Measurements from ENCODE around the gene LAYN. TPM values are rescaled to one million over a fixed set of nuclear protein-coding genes. Genes with fewer than 3 reads are reported as not detected.

LAYN gene
- total RNA-seq, 2 experiments from 2014 or later: 1.3 to 1.4 TPM

GRCh38 chr11:111538407-111539114, 2.0 kb upstream of the LAYN start:
- CTCF ChIA-PET: interaction anchor here (1.4 kb wide), 1 partner anchor 25 kb away, joined by 3 read pairs; no protein-coding TSS in a partner anchor
- H3K4me3 Mint-ChIP-seq: no peak overlapping the region

GRCh38 chr11:111539426-111540113, 950 bp upstream of the LAYN start:
- H3K4me1 Mint-ChIP-seq (ENCODE audit: low read depth): peaks cover 20% of the 10 kb centered on the region
- DNase-seq (peak in 5 of 14 experiments; percentile 15 to 34 (median 17)), ATAC-seq (ENCODE audit: poor library complexity) (peak; percentile 74)
- no peak for TF ChIP-seq CTCF (IDR thresholded peaks at IDR 0.05)
- no peaks in the 10 kb centered on the region for H3K9me3 Mint-ChIP-seq
- intact Hi-C loops (cut with DNase I, micrococcal nuclease): no loop called here
- no peaks in the 10 kb centered on the region for H3K36me3 ChIP-seq (ENCODE audit: insufficient read depth, low read length)
- no peak overlapping the region for H3K27ac ChIP-seq (ENCODE audit: low read depth in 1 of 2, low read length in 2 of 2)
- CTCF ChIA-PET: interaction anchor here (1.4 kb wide), 1 partner anchor 26 kb away, joined by 3 read pairs; no protein-coding TSS in a partner anchor
- POLR2A ChIA-PET: no interaction called here
- peaks cover 0 to 11% of the 10 kb centered on the region in 2 experiments for H3K9me3 ChIP-seq (ENCODE audit: control insufficient read depth in 1 of 2, insufficient read depth in 1 of 2, low read length in 2 of 2)
- H3K4me3 ChIP-seq (ENCODE audit: low read length): peak overlapping the region; percentile 46
- peaks cover 26 to 40% of the 10 kb centered on the region in 2 experiments for H3K27me3 ChIP-seq (ENCODE audit: control insufficient read depth in 1 of 2, insufficient read depth in 2 of 2, low read length in 2 of 2)
- H3K27me3 Mint-ChIP-seq: peaks cover 75% of the 10 kb centered on the region
- peak overlapping the region; percentile 67 for H3K4me3 Mint-ChIP-seq
- H3K36me3 Mint-ChIP-seq (ENCODE audit: low read depth): no peaks in the 10 kb centered on the region
- H3K27ac Mint-ChIP-seq: peak overlapping the region; percentile 76
- H3K4me1 ChIP-seq (ENCODE audit: insufficient read depth, low read length): peaks cover 18% of the 10 kb centered on the region

More at GRCh38 chr11:111538407-111539114, 2.0 kb upstream of the LAYN start:
- Mint-ChIP-seq H3K27me3 (peaks cover 73% of the 10 kb centered on the region), H3K4me1 (ENCODE audit: low read depth) (peaks cover 20% of the 10 kb centered on the region), H3K27ac (peak overlapping the region; percentile 76), H3K36me3 (ENCODE audit: low read depth) (no peaks in the 10 kb centered on the region), H3K9me3 (no peaks in the 10 kb centered on the region)
- peaks cover 0 to 11% of the 10 kb centered on the region in 2 experiments for H3K9me3 ChIP-seq (ENCODE audit: control insufficient read depth in 1 of 2, insufficient read depth in 1 of 2, low read length in 2 of 2)
- DNase-seq (no peak), ATAC-seq (ENCODE audit: poor library complexity) (no peak)
- H3K4me1 ChIP-seq (ENCODE audit: insufficient read depth, low read length): peaks cover 18% of the 10 kb centered on the region
- intact Hi-C loops (cut with DNase I, micrococcal nuclease): no loop called here
- no peak for TF ChIP-seq CTCF (IDR thresholded peaks at IDR 0.05)
- H3K4me3 ChIP-seq (ENCODE audit: low read length): no peak overlapping the region
- POLR2A ChIA-PET: interaction anchor here (1.3 kb wide), 1 partner anchor 26 kb away, joined by 3 read pairs; no protein-coding TSS in a partner anchor
- no peaks in the 10 kb centered on the region for H3K36me3 ChIP-seq (ENCODE audit: insufficient read depth, low read length)
- peaks cover 27 to 40% of the 10 kb centered on the region in 2 experiments for H3K27me3 ChIP-seq (ENCODE audit: control insufficient read depth in 1 of 2, insufficient read depth in 2 of 2, low read length in 2 of 2)
- H3K27ac ChIP-seq (ENCODE audit: low read depth in 1 of 2, low read length in 2 of 2): no peak overlapping the region

- H3K27me3 ChIP-seq (ENCODE audit: control insufficient read depth in 1 of 2, insufficient read depth in 2 of 2, low read length in 2 of 2): peaks cover 25 to 37% of the 10 kb centered on the region in 2 experiments
- no peaks in the 10 kb centered on the region for H3K36me3 ChIP-seq (ENCODE audit: insufficient read depth, low read length)
- H3K36me3 Mint-ChIP-seq (ENCODE audit: low read depth): no peaks in the 10 kb centered on the region
- H3K27ac Mint-ChIP-seq: no peak overlapping the region
- H3K9me3 Mint-ChIP-seq: no peaks in the 10 kb centered on the region
- no peak overlapping the region for H3K27ac ChIP-seq (ENCODE audit: low read depth in 1 of 2, low read length in 2 of 2)
- peaks cover 67% of the 10 kb centered on the region for H3K27me3 Mint-ChIP-seq
- peaks cover 0 to 11% of the 10 kb centered on the region in 2 experiments for H3K9me3 ChIP-seq (ENCODE audit: control insufficient read depth in 1 of 2, insufficient read depth in 1 of 2, low read length in 2 of 2)
- no peak for DNase-seq
- peak overlapping the region; percentile 50 for H3K4me3 ChIP-seq (ENCODE audit: low read length)
- H3K4me3 Mint-ChIP-seq: no peak overlapping the region
- ChIA-PET CTCF (no interaction called here), POLR2A (no interaction called here)
- TF ChIP-seq CTCF (IDR thresholded peaks at IDR 0.05): no peak
- peaks cover 20% of the 10 kb centered on the region for H3K4me1 Mint-ChIP-seq (ENCODE audit: low read depth)
- no peak for ATAC-seq (ENCODE audit: poor library complexity)
- intact Hi-C loops (cut with DNase I, micrococcal nuclease): no loop called here
- H3K4me1 ChIP-seq (ENCODE audit: insufficient read depth, low read length): peaks cover 18% of the 10 kb centered on the region
Measured at GRCh38 chr11:111540937-111541253, 375 bp downstream of the LAYN start.
